Measurements from ENCODE around the gene ANKS1B.
"Not testable (repeated sequence)": the region's sequence is repeated elsewhere in the genome, so short reads cannot be mapped to it uniquely, and the experiment has no call there.

ANKS1B gene

GRCh38 chr12:99984271-99985128, at the start of gene ANKS1B:
ANKS1B (minus strand) TSS chr12:99984936; CDS start chr12:99984237, 699 bp downstream.
- H3K36me3 Mint-ChIP-seq, result no peaks in the 10 kb centered on the region
- CTCF ChIA-PET, result no interaction called here
- H3K27me3 Mint-ChIP-seq, result peaks cover 37% of the 10 kb centered on the region
- no peak within 1 kb of the TSS for H3K27ac Mint-ChIP-seq
- DNase-seq, result peak; percentile 34
- peaks cover 11% of the 10 kb centered on the region for H3K4me1 Mint-ChIP-seq
- peak within 1 kb of the TSS; percentile 59 for H3K4me3 Mint-ChIP-seq
- no peaks in the 10 kb centered on the region for H3K9me3 Mint-ChIP-seq

- peaks cover 1% of the 10 kb centered on the region for H3K36me3 Mint-ChIP-seq
- CTCF ChIA-PET, result no interaction called here
These were observed 47.1 kb upstream of the ANKS1B start for GRCh38 chr12:100031836-100032235.

GRCh38 chr12:100027671-100028070, 42.9 kb upstream of the ANKS1B start:
- no peak overlapping the region for H3K27ac Mint-ChIP-seq
- CTCF ChIA-PET, result no interaction called here
- no peak overlapping the region for H3K4me3 Mint-ChIP-seq
- H3K4me1 Mint-ChIP-seq, result no peaks in the 10 kb centered on the region
- H3K27me3 Mint-ChIP-seq, result no peaks in the 10 kb centered on the region
- no peak for DNase-seq
- H3K36me3 Mint-ChIP-seq, result no peaks in the 10 kb centered on the region
- no peaks in the 10 kb centered on the region for H3K9me3 Mint-ChIP-seq

More at GRCh38 chr12:100031836-100032235, 47.1 kb upstream of the ANKS1B start:
- Mint-ChIP-seq H3K9me3 (no peaks in the 10 kb centered on the region), H3K27ac (no peak overlapping the region), H3K4me1 (no peaks in the 10 kb centered on the region), H3K27me3 (no peaks in the 10 kb centered on the region), H3K4me3 (no peak overlapping the region)
- no peak for DNase-seq

- no peak overlapping the region for H3K4me3 Mint-ChIP-seq
- no peaks in the 10 kb centered on the region for H3K4me1 Mint-ChIP-seq
- DNase-seq, result no peak
- H3K9me3 Mint-ChIP-seq, result no peaks in the 10 kb centered on the region
- no peak overlapping the region for H3K27ac Mint-ChIP-seq
- H3K27me3 Mint-ChIP-seq, result no peaks in the 10 kb centered on the region
- CTCF ChIA-PET, result no interaction called here
- H3K36me3 Mint-ChIP-seq, result no peaks in the 10 kb centered on the region
These were observed 41.5 kb upstream of the ANKS1B start for GRCh38 chr12:100026241-100026640.

- Mint-ChIP-seq H3K9me3 (no peaks in the 10 kb centered on the region), H3K27ac (no peak overlapping the region), H3K36me3 (no peaks in the 10 kb centered on the region), H3K4me3 (no peak overlapping the region), H3K27me3 (no peaks in the 10 kb centered on the region), H3K4me1 (no peaks in the 10 kb centered on the region)
- DNase-seq, result no peak
- CTCF ChIA-PET, result no interaction called here
These were observed 40.3 kb upstream of the ANKS1B start for GRCh38 chr12:100024974-100025555.

GRCh38 chr12:100020370-100020769, 35.6 kb upstream of the ANKS1B start:
- Mint-ChIP-seq H3K27me3 (no peaks in the 10 kb centered on the region), H3K36me3 (no peaks in the 10 kb centered on the region), H3K9me3 (peaks cover 5% of the 10 kb centered on the region), H3K27ac (no peak overlapping the region), H3K4me3 (no peak overlapping the region), H3K4me1 (no peaks in the 10 kb centered on the region)
- no peak for DNase-seq
- CTCF ChIA-PET, result no interaction called here

- CTCF ChIA-PET, result no interaction called here
- Mint-ChIP-seq H3K4me3 (no peak overlapping the region), H3K27me3 (no peaks in the 10 kb centered on the region), H3K9me3 (peaks cover 5% of the 10 kb centered on the region), H3K27ac (no peak overlapping the region), H3K4me1 (no peaks in the 10 kb centered on the region), H3K36me3 (no peaks in the 10 kb centered on the region)
- no peak for DNase-seq
These were observed 32.3 kb upstream of the ANKS1B start for GRCh38 chr12:100017056-100017455.

- H3K9me3 Mint-ChIP-seq, H3K27me3 Mint-ChIP-seq, H3K4me3 Mint-ChIP-seq, H3K4me1 Mint-ChIP-seq, H3K27ac Mint-ChIP-seq, DNase-seq, H3K36me3 Mint-ChIP-seq, CTCF ChIA-PET: not testable (repeated sequence)
These were observed 31.6 kb upstream of the ANKS1B start for GRCh38 chr12:100016304-100016703.

GRCh38 chr12:100005846-100006245, 21.1 kb upstream of the ANKS1B start:
- H3K27me3 Mint-ChIP-seq, H3K27ac Mint-ChIP-seq, H3K4me1 Mint-ChIP-seq, H3K9me3 Mint-ChIP-seq, DNase-seq, CTCF ChIA-PET, H3K4me3 Mint-ChIP-seq, H3K36me3 Mint-ChIP-seq: not testable (repeated sequence)

GRCh38 chr12:99997806-99998205, 13.1 kb upstream of the ANKS1B start:
- no peak for DNase-seq
- Mint-ChIP-seq H3K36me3 (no peaks in the 10 kb centered on the region), H3K27me3 (no peaks in the 10 kb centered on the region), H3K4me3 (no peak overlapping the region), H3K4me1 (no peaks in the 10 kb centered on the region), H3K27ac (no peak overlapping the region), H3K9me3 (peaks cover 13% of the 10 kb centered on the region)
- CTCF ChIA-PET, result no interaction called here

- CTCF ChIA-PET, result interaction anchor here (0.6 kb wide), 1 partner anchor 264 kb away, joined by 3 read pairs; no protein-coding TSS in a partner anchor
- DNase-seq, result no peak
- H3K4me1 Mint-ChIP-seq, result no peaks in the 10 kb centered on the region
- H3K4me3 Mint-ChIP-seq, result no peak overlapping the region
- H3K9me3 Mint-ChIP-seq, result peaks cover 13% of the 10 kb centered on the region
- no peaks in the 10 kb centered on the region for H3K36me3 Mint-ChIP-seq
- H3K27me3 Mint-ChIP-seq, result no peaks in the 10 kb centered on the region
- H3K27ac Mint-ChIP-seq, result no peak overlapping the region
These were observed 11.4 kb upstream of the ANKS1B start for GRCh38 chr12:99996095-99996494.

GRCh38 chr12:99985631-99986030, 895 bp upstream of the ANKS1B start:
- no peaks in the 10 kb centered on the region for H3K36me3 Mint-ChIP-seq
- H3K4me1 Mint-ChIP-seq, result peaks cover 11% of the 10 kb centered on the region
- no peak for DNase-seq
- H3K9me3 Mint-ChIP-seq, result no peaks in the 10 kb centered on the region
- peak overlapping the region; percentile 59 for H3K4me3 Mint-ChIP-seq
- no peak overlapping the region for H3K27ac Mint-ChIP-seq
- CTCF ChIA-PET, result no interaction called here
- peaks cover 37% of the 10 kb centered on the region for H3K27me3 Mint-ChIP-seq

- Mint-ChIP-seq H3K9me3 (no peaks in the 10 kb centered on the region), H3K4me1 (peaks cover 11% of the 10 kb centered on the region), H3K27me3 (peaks cover 37% of the 10 kb centered on the region), H3K27ac (no peak overlapping the region), H3K36me3 (no peaks in the 10 kb centered on the region), H3K4me3 (peak overlapping the region; percentile 59)
- CTCF ChIA-PET, result no interaction called here
- DNase-seq, result no peak
These were observed 414 bp upstream of the ANKS1B start for GRCh38 chr12:99985129-99985570.

GRCh38 chr12:99983456-99984258, 1.1 kb downstream of the ANKS1B start:
- Mint-ChIP-seq H3K4me1 (peaks cover 11% of the 10 kb centered on the region), H3K9me3 (no peaks in the 10 kb centered on the region), H3K4me3 (peak overlapping the region; percentile 48), H3K36me3 (no peaks in the 10 kb centered on the region), H3K27me3 (peaks cover 37% of the 10 kb centered on the region), H3K27ac (no peak overlapping the region)
- no peak for DNase-seq
- CTCF ChIA-PET, result no interaction called here

Measured in activated naive CD4-positive, alpha-beta T cell treated with anti-CD3 and anti-CD28 coated beads, Interleukin-2, amount 10 ng/mL, durations not matched to agents 7 days and 5 days (primary cell).